Activated CD4-positive, alpha-beta memory T cell treated with anti-CD3 and anti-CD28 coated beads, Interleukin-2, amount 10 ng/mL, durations not matched to agents 7 days and 5 days (primary cell): ENCODE data around the gene VPS35L. TPM values are rescaled to one million over a fixed set of nuclear protein-coding genes. Genes with fewer than 3 reads are reported as not detected.
"Not testable (repeated sequence)": the region's sequence is repeated elsewhere in the genome, so short reads cannot be mapped to it uniquely, and the experiment has no call there.

Experiments
- CTCF ChIA-PET: fragments of 350-600 bp; sonication (Branson Sonifier 250); formaldehyde crosslinking; loops from one replicate; lab custom pipeline; 2021; ENCODE audit warnings: antibody characterized with exemption, inconsistent platforms; lab: Charles Lee
- POLR2A ChIA-PET: fragments of 350-600 bp; sonication (Branson Sonifier 250); formaldehyde crosslinking; loops from one replicate; lab custom pipeline; 2021; ENCODE audit warnings: antibody characterized with exemption; lab: Charles Lee
- DNase-seq: peaks from one replicate; pipeline ENCODE4 v3.0.0-alpha.2; 2020
- H3K27ac Mint-ChIP-seq: one replicate; pipeline ENCODE4 v1.8.0; 2021; ENCODE audit warnings: mild to moderate bottlenecking, mixed read lengths
- H3K27me3 Mint-ChIP-seq: one replicate; pipeline ENCODE4 v1.8.0; 2021; ENCODE audit warnings: mixed read lengths
- H3K36me3 Mint-ChIP-seq: one replicate; pipeline ENCODE4 v1.8.0; 2021; ENCODE audit warnings: low read depth, mixed read lengths
- H3K4me1 Mint-ChIP-seq: one replicate; pipeline ENCODE4 v1.8.0; 2021; ENCODE audit warnings: mixed read lengths
- H3K4me3 Mint-ChIP-seq: one replicate; pipeline ENCODE4 v1.8.0; 2021; ENCODE audit warnings: mild to moderate bottlenecking, mixed read lengths
- H3K9me3 Mint-ChIP-seq: one replicate; pipeline ENCODE4 v1.8.0; 2021; ENCODE audit warnings: mixed read lengths
- total RNA-seq, 2 experiments: library from RNA; stranded (reverse); gene quantifications; one replicate each; pipeline ENCODE4 v1.2.3, GENCODE V29; 2021

VPS35L gene
- total RNA-seq, 2 experiments from 2014 or later: 48.7 to 55.4 TPM

GRCh38 chr16:19715566-19715965, 160.1 kb downstream of the VPS35L start:
- Mint-ChIP-seq H3K4me1 (peaks cover 18% of the 10 kb centered on the region), H3K9me3 (no peaks in the 10 kb centered on the region), H3K4me3 (no peak overlapping the region), H3K27me3 (no peaks in the 10 kb centered on the region), H3K36me3 (peaks cover 14% of the 10 kb centered on the region), H3K27ac (no peak overlapping the region)
- DNase-seq: no peak
- CTCF ChIA-PET: no interaction called here
- POLR2A ChIA-PET: interaction anchor here (0.6 kb wide), 1 partner anchor 596 kb away, joined by 3 read pairs; no protein-coding TSS in a partner anchor

GRCh38 chr16:19716183-19716582, 160.7 kb downstream of the VPS35L start:
- ChIA-PET POLR2A (interaction anchor here (3.0 kb wide), 1 partner anchor 20 kb away, joined by 12 read pairs; no protein-coding TSS in a partner anchor), CTCF (interaction anchor here (0.6 to 1.1 kb wide), 3 partner anchors 28 to 159 kb away, joined by 3 read pairs; no protein-coding TSS in a partner anchor)
- no peaks in the 10 kb centered on the region for H3K27me3 Mint-ChIP-seq
- DNase-seq: no peak
- H3K4me1 Mint-ChIP-seq: peaks cover 18% of the 10 kb centered on the region
- H3K27ac Mint-ChIP-seq: peak overlapping the region; percentile 49
- H3K4me3 Mint-ChIP-seq: peak overlapping the region; percentile 53
- no peaks in the 10 kb centered on the region for H3K9me3 Mint-ChIP-seq
- H3K36me3 Mint-ChIP-seq: peaks cover 14% of the 10 kb centered on the region

GRCh38 chr16:19716728-19717127, 161.2 kb downstream of the VPS35L start:
- H3K27me3 Mint-ChIP-seq, DNase-seq, H3K9me3 Mint-ChIP-seq: not testable (repeated sequence)
- H3K4me3 Mint-ChIP-seq: peak overlapping the region; percentile 83
- H3K4me1 Mint-ChIP-seq: peaks cover 20% of the 10 kb centered on the region
- peaks cover 14% of the 10 kb centered on the region for H3K36me3 Mint-ChIP-seq
- H3K27ac Mint-ChIP-seq: peak overlapping the region; percentile 49
- ChIA-PET CTCF (interaction anchor here (0.6 to 1.1 kb wide), 3 partner anchors 28 to 160 kb away, joined by 3 read pairs; no protein-coding TSS in a partner anchor), POLR2A (interaction anchor here (3.0 kb wide), 1 partner anchor 21 kb away, joined by 12 read pairs; no protein-coding TSS in a partner anchor)

GRCh38 chr16:19717314-19717713, 161.8 kb downstream of the VPS35L start:
- H3K9me3 Mint-ChIP-seq: no peaks in the 10 kb centered on the region
- POLR2A ChIA-PET: interaction anchor here (1.4 to 3.0 kb wide), 2 partner anchors 18 to 21 kb away, joined by 8 to 12 read pairs; no protein-coding TSS in a partner anchor
- DNase-seq: no peak
- H3K4me1 Mint-ChIP-seq: peaks cover 20% of the 10 kb centered on the region
- H3K27me3 Mint-ChIP-seq: no peaks in the 10 kb centered on the region
- peak overlapping the region; percentile 66 for H3K27ac Mint-ChIP-seq
- CTCF ChIA-PET: interaction anchor here (1.1 to 2.1 kb wide), 2 partner anchors 18 to 160 kb away, joined by 3 to 5 read pairs; no protein-coding TSS in a partner anchor
- peak overlapping the region; percentile 83 for H3K4me3 Mint-ChIP-seq
- peaks cover 14% of the 10 kb centered on the region for H3K36me3 Mint-ChIP-seq

- ChIA-PET POLR2A (interaction anchor here (0.8 to 3.0 kb wide), 4 partner anchors 19 to 32 kb away, joined by 3 to 12 read pairs (median 6); no protein-coding TSS in a partner anchor), CTCF (interaction anchor here (0.6 to 2.1 kb wide), 5 partner anchors 19 to 169 kb away, joined by 3 to 5 read pairs (median 3); partner anchors contain the start of gene VPS35L)
- peaks cover 20% of the 10 kb centered on the region for H3K4me1 Mint-ChIP-seq
These were observed 162.5 kb downstream of the VPS35L start, which contains the start of the genes IQCK and KNOP1 for GRCh38 chr16:19717741-19718623. TSS of gene IQCK (plus strand) at chr16:19718271. CDS start at chr16:19718307, 36 bp downstream. TSS of gene KNOP1 (minus strand) at chr16:19718227. CDS start at chr16:19715035, 3,192 bp downstream.

GRCh38 chr16:19718624-19718965, 163.1 kb downstream of the VPS35L start:
- DNase-seq: no peak
- CTCF ChIA-PET: interaction anchor here (1.1 to 2.1 kb wide), 3 partner anchors 19 to 168 kb away, joined by 3 to 5 read pairs (median 3); partner anchors contain the start of gene VPS35L
- peaks cover 20% of the 10 kb centered on the region for H3K4me1 Mint-ChIP-seq
- POLR2A ChIA-PET: interaction anchor here (0.8 to 3.0 kb wide), 4 partner anchors 20 to 33 kb away, joined by 3 to 12 read pairs (median 6); no protein-coding TSS in a partner anchor
- H3K9me3 Mint-ChIP-seq: no peaks in the 10 kb centered on the region
- peak overlapping the region; percentile 83 for H3K4me3 Mint-ChIP-seq
- H3K36me3 Mint-ChIP-seq: peaks cover 11% of the 10 kb centered on the region
- no peak overlapping the region for H3K27ac Mint-ChIP-seq
- H3K27me3 Mint-ChIP-seq: no peaks in the 10 kb centered on the region

More at GRCh38 chr16:19717741-19718623, 162.5 kb downstream of the VPS35L start, which contains the start of the genes IQCK and KNOP1:
- Mint-ChIP-seq H3K4me3 (peak within 1 kb of the TSS; percentile 83), H3K27me3 (no peaks in the 10 kb centered on the region), H3K9me3 (no peaks in the 10 kb centered on the region), H3K36me3 (peaks cover 14% of the 10 kb centered on the region), H3K27ac (peak within 1 kb of the TSS; percentile 66)
- peak; percentile 90 for DNase-seq

- CTCF ChIA-PET: interaction anchor here (1.1 kb wide), 2 partner anchors 47 to 121 kb away, joined by 3 to 4 read pairs; no protein-coding TSS in a partner anchor
- Mint-ChIP-seq H3K27ac (no peak overlapping the region), H3K36me3 (no peaks in the 10 kb centered on the region), H3K4me1 (peaks cover 7% of the 10 kb centered on the region), H3K9me3 (no peaks in the 10 kb centered on the region), H3K27me3 (no peaks in the 10 kb centered on the region), H3K4me3 (no peak overlapping the region)
- no peak for DNase-seq
- POLR2A ChIA-PET: interaction anchor here (0.6 kb wide), 1 partner anchor 12 kb away, joined by 4 read pairs; no protein-coding TSS in a partner anchor
These were observed 166.9 kb downstream of the VPS35L start for GRCh38 chr16:19722269-19722952.

- H3K4me1 Mint-ChIP-seq: peaks cover 7% of the 10 kb centered on the region
- H3K9me3 Mint-ChIP-seq: no peaks in the 10 kb centered on the region
- H3K27ac Mint-ChIP-seq: no peak overlapping the region
- H3K27me3 Mint-ChIP-seq: no peaks in the 10 kb centered on the region
- ChIA-PET CTCF (interaction anchor here (1.1 kb wide), 2 partner anchors 47 to 121 kb away, joined by 3 to 4 read pairs; no protein-coding TSS in a partner anchor), POLR2A (no interaction called here)
- DNase-seq: no peak
- no peaks in the 10 kb centered on the region for H3K36me3 Mint-ChIP-seq
- H3K4me3 Mint-ChIP-seq: no peak overlapping the region
These were observed 167.5 kb downstream of the VPS35L start for GRCh38 chr16:19722981-19723380.

- DNase-seq: no peak
- H3K4me1 Mint-ChIP-seq: peaks cover 2% of the 10 kb centered on the region
- ChIA-PET POLR2A (no interaction called here), CTCF (no interaction called here)
- no peaks in the 10 kb centered on the region for H3K27me3 Mint-ChIP-seq
- H3K9me3 Mint-ChIP-seq: no peaks in the 10 kb centered on the region
- no peaks in the 10 kb centered on the region for H3K36me3 Mint-ChIP-seq
- H3K27ac Mint-ChIP-seq: no peak overlapping the region
- H3K4me3 Mint-ChIP-seq: no peak overlapping the region
These were observed 173.1 kb downstream of the VPS35L start for GRCh38 chr16:19728636-19728965.

GRCh38 chr16:19733551-19733950, 178.0 kb downstream of the VPS35L start:
- no peak overlapping the region for H3K4me3 Mint-ChIP-seq
- no peak overlapping the region for H3K27ac Mint-ChIP-seq
- POLR2A ChIA-PET: no interaction called here
- no peak for DNase-seq
- H3K9me3 Mint-ChIP-seq: no peaks in the 10 kb centered on the region
- no peaks in the 10 kb centered on the region for H3K27me3 Mint-ChIP-seq
- H3K4me1 Mint-ChIP-seq: no peaks in the 10 kb centered on the region
- CTCF ChIA-PET: no interaction called here
- no peaks in the 10 kb centered on the region for H3K36me3 Mint-ChIP-seq

GRCh38 chr16:19735074-19735867, 179.8 kb downstream of the VPS35L start:
- Mint-ChIP-seq H3K9me3 (no peaks in the 10 kb centered on the region), H3K27me3 (no peaks in the 10 kb centered on the region), H3K36me3 (no peaks in the 10 kb centered on the region), H3K27ac (no peak overlapping the region), H3K4me3 (no peak overlapping the region), H3K4me1 (no peaks in the 10 kb centered on the region)
- ChIA-PET CTCF (no interaction called here), POLR2A (no interaction called here)
- no peak for DNase-seq
